HG03442 (cell line): Measurements from ENCODE around the gene SNRNP48.

Experiments used
- ATAC-seq: cut with Tn5 transposase; IDR thresholded peaks from one replicate; pipeline ENCODE4 v1.9.1; 2021; ENCODE audit warnings: mild to moderate bottlenecking, moderate library complexity; ENCODE audit not compliant: unreplicated experiment

Gene SNRNP48

DNA sequence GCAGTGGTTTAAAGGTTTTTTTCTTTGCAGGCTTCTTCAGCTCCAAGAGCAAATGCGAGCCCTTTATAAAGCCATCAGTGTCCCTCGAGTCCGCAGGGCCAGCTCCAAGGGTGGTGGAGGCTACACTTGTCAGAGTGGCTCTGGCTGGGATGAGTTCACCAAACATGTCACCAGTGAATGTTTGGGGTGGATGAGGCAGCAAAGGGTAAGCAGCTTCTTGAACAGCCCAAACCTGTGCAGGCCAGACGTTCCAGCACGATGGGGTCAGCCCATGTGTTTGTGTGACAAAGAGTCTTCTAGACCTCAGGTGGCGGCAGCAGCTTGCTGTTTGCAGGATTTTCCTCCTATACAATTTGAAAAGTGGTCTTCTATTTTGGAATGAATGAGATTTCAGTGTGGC is 30.8 kb upstream of the SNRNP48 start:
- no peak for ATAC-seq

DNA sequence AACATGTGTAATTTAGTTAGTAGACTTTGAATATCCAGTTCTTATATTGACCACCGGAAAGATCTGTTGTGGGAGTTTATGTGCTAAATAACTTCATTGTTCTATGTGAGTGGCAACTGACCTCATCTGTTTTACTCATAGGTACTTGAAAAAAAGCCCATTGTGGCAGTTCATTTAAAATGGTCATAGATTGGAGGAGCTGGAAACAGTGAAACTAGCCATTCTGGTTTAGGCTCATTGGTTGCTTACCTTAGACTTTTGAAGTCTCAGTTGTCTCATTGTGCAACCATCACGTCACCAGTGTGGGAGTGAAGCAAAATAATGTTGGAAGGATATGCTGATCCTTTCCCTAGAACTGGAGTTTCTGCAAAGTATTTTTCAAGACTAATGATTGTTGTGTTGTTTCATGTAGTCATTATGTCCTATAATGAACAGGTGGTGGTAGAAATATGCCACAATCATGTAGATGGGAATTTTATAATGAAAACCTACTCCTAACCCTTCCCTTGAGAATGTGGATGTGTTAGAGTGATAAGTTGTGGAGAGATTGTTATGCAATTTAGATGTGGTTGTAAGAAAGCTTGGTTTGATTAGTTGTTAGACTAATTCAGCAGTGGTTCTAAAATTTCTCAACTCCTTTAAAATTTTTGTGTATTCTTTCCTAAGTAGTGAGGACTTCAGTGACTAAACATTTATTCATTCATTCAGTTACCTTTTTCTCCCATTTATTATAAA is 30.2 kb upstream of the SNRNP48 start:
- no peak for ATAC-seq

DNA sequence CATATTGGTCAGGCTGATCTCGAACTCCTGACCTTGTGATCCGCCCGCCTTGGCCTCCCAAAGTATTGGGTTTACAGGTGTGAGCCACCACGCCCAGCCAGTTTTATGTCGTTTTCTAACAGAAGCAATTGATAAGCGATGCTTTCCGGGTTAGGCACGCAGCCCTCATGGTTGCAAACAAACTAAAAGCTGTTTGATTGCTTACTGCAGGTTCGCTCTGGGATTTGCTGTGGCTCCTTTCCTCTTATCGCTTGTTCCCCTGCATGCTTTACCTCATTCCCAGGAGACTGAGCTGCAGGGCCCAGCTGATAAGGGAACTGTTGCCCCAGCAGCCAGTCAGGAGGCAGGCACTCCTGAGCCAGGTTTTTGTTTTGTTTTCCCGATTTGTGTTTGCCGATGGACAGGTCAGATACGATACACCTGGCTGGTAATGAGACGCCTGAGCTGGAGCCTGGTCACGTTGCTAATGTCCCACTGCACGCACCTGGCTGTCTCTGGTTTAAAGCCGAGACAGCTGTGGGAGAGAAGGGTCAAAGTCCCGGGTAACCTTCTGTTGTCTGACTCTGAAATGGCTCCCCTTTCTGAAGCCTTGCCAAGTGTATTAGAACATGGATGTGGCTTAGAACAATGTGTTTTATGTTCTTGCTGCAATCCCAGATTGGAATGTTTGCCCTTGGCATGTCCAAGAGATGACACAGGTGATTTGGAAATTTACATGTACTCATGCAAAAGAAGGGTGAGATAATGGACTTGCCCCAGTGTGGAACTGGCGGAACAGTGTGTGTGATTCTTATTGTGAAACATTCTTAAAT is 28.6 kb upstream of the SNRNP48 start:
- no peak for ATAC-seq

DNA sequence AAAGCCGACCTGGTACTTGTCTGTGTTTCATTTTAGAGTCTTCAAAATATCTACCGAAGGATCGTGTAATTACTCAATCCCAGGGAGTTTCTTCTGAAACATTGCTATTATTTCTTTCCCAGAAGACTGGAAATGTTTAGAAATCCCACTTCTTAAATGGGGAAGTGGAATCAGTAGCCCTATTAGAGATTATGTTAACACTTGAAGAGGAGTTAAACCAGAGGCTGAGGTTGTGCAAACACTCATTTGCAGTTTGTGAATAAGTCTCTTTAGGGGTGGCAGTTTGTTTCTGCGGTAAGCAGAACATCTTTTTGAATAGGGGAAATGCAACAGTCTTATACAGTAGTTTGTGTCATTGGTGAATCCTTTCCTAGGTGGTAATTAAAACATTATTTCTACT is 27.2 kb upstream of the SNRNP48 start:
- ATAC-seq: no peak

DNA sequence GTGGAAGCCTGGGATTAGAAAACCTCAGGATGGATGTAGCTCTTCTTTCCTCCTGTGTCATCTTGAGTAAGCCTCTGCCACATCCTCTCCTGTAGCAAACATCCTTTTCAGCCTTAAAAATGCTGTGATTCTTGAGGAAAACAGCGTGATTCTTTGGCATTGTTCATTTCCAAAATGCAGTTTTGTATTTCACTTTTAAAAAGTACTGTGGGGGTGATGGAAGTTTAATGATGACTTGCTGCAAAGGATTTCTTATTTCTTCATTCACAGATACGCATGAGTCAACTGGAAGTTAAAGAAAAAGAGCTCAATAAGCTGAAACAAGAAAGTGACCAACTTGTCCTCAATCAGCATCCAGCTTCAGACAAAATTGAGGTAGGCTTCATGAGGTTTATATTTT is 23.9 kb upstream of the SNRNP48 start:
- no peak for ATAC-seq

DNA sequence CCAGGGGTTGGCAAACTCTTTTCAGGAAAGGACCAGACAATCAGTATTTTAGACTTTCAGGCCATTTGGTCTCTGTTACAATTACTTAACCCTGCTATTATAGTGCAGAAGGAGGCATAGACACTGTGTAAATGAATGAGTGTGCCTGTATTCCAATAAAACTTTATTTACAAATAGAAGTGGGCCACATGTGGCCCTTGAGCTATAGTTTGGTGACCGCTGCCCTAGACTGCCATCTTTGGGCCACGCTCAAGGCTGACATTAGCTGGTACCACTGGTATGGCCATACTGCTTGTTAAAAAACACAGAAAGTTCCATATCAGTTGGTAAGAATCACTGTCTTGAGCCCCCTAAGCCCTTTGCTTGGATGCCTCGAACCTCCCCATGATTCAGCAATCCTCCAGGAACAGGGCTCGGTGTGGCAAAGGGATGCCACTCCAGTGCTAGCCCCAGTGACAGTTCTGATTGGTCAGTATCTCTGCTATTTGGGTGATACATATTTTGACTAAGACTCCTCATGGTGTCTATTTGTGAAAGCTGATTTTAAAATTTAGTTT is 23.3 kb upstream of the SNRNP48 start:
- no peak for ATAC-seq

DNA sequence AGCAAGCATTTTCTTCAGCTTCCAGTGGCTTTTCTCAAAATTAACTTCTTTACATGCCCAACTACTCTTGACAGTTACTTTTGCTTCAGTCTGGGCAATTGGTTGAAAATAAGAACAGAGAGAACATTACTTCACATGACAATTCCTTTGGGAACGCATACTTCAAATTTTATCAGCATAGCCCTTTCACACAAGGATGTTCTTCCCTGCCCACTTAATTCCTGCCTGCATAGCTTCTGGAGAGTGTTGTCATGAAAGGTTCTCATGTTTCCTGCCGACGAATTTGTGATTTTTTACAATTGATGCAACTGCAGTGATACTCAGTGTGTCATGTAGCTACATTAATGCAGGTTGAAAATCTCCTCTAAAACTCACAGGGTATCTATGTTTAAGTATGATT is 22.0 kb upstream of the SNRNP48 start:
- ATAC-seq: no peak

DNA sequence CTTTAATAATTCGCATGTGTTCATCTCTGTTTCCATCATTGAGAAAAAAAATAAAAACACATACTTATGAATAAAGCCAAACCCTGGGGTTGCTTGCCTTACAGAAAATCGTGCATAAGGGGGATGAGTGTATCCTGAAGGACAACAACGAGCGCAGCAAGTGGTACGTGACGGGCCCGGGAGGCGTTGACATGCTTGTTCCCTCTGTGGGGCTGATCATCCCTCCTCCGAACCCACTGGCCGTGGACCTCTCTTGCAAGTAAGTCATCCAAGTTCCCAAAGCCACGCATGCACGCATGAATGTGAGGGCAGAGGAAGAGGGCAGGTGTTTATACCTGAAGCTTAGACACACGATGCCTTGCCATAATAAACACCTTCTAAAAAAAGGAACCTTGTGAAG is 20.9 kb upstream of the SNRNP48 start:
- no peak for ATAC-seq

DNA sequence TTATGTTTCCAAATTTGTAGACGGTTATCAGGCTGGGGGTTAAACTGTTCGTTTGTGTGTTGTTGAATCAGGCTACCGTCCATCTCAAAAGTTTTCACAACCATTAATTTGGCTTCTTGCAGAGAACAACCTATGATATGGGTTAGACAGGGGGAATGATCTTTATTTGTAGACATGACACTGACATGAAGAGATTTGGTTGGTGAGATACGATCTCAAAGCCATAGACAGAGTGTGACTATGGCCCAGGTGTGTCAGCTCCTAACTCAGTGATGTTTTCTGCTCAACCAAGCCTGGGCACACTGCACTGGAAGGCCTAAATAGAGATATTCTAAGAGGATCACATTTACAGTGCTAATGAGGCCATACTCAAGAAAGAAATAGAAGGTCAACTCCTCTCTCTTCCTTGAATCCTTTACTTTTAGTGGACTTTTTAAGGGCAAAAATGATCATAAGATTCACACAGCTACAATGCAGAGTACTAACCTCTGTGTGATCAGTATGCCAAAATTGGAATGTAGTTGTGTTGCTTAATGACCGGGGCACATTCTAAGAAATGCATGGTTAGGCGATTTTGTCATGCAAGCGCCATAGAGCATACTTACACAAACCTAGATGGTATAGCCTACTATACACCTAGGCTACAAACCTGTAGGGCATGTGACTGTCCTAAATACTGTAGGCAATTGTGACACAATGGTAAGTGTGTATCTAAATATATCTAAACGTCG is 17.6 kb upstream of the SNRNP48 start:
- no peak for ATAC-seq

DNA sequence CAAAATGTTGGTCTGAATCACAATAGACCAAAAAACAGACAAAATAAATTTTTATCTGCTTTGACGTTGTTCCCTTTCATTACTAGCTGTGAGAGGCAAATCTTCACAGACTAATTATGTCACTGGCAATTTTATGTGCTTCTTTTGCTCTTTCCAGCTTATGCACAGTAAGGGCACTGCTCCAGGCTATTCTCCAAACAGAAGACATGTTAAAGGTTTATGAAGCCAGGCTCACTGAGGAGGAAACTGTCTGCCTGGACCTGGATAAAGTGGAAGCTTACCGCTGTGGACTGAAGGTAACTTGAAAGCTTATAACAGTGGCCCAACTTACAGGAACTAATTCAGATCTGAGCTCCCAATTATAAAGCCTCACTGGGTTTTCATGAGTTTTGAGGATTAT is 15.5 kb upstream of the SNRNP48 start:
- ATAC-seq: no peak

DNA sequence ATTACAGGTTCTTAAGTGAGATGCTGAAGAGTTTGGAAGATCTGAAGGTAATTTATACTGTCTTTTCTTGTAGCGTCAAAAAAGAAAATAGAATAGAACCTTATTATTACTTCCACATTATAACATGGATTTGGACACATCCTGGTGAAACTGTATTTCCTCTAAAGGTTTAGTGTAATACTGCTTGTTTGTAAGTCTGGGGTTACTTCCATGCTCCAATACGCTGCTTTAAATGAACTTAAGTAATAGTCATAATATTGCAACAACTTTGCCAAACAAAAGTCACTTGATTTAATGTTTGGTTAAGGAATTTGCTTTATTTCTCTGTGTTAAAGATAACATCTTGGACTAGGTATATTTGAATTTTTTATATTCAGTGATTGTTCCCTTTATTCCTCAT is 11.5 kb upstream of the SNRNP48 start:
- no peak for ATAC-seq

DNA sequence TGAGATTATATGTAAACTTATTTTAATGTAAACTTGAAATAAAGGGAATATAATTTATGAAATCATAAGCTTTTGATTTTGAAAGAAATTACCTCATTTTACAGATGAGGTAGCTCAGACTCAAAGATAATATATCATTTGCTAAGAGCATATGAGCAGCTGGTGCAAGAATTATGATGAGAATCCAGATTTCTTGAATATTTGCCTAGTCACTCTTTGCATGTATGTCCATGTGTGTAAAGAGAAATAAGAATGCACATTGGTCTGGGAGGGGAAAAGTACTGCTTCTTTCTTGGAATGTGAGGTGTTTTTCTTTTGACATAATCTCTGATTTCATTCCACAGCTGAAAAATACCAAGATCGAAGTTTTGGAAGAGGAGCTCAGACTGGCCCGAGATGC is 11.1 kb upstream of the SNRNP48 start:
- no peak for ATAC-seq

DNA sequence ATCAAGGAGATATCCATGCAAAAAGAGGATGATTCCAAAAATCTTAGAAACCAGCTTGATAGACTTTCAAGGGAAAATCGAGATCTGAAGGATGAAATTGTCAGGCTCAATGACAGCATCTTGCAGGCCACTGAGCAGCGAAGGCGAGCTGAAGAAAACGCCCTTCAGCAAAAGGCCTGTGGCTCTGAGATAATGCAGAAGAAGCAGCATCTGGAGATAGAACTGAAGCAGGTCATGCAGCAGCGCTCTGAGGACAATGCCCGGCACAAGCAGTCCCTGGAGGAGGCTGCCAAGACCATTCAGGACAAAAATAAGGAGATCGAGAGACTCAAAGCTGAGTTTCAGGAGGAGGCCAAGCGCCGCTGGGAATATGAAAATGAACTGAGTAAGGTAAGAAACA is 10.1 kb upstream of the SNRNP48 start:
- no peak for ATAC-seq

DNA sequence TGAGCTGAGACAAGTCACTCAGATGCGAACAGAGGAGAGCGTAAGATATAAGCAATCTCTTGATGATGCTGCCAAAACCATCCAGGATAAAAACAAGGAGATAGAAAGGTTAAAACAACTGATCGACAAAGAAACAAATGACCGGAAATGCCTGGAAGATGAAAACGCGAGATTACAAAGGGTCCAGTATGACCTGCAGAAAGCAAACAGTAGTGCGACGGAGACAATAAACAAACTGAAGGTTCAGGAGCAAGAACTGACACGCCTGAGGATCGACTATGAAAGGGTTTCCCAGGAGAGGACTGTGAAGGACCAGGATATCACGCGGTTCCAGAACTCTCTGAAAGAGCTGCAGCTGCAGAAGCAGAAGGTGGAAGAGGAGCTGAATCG is 9.5 kb upstream of the SNRNP48 start:
- ATAC-seq: no peak

DNA sequence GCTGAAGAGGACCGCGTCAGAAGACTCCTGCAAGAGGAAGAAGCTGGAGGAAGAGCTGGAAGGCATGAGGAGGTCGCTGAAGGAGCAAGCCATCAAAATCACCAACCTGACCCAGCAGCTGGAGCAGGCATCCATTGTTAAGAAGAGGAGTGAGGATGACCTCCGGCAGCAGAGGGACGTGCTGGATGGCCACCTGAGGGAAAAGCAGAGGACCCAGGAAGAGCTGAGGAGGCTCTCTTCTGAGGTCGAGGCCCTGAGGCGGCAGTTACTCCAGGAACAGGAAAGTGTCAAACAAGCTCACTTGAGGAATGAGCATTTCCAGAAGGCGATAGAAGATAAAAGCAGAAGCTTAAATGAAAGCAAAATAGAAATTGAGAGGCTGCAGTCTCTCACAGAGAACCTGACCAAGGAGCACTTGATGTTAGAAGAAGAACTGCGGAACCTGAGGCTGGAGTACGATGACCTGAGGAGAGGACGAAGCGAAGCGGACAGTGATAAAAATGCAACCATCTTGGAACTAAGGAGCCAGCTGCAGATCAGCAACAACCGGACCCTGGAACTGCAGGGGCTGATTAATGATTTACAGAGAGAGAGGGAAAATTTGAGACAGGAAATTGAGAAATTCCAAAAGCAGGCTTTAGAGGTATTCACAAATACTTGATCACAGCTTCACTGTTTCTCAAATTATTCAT is 8.9 kb upstream of the SNRNP48 start:
- no peak for ATAC-seq

DNA sequence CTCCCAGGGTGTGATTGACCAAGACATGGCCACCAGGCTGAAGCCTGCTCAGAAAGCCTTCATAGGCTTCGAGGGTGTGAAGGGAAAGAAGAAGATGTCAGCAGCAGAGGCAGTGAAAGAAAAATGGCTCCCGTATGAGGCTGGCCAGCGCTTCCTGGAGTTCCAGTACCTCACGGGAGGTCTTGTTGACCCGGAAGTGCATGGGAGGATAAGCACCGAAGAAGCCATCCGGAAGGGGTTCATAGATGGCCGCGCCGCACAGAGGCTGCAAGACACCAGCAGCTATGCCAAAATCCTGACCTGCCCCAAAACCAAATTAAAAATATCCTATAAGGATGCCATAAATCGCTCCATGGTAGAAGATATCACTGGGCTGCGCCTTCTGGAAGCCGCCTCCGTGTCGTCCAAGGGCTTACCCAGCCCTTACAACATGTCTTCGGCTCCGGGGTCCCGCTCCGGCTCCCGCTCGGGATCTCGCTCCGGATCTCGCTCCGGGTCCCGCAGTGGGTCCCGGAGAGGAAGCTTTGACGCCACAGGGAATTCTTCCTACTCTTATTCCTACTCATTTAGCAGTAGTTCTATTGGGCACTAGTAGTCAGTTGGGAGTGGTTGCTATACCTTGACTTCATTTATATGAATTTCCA is 4.6 kb upstream of the SNRNP48 start:
- no peak for ATAC-seq

DNA sequence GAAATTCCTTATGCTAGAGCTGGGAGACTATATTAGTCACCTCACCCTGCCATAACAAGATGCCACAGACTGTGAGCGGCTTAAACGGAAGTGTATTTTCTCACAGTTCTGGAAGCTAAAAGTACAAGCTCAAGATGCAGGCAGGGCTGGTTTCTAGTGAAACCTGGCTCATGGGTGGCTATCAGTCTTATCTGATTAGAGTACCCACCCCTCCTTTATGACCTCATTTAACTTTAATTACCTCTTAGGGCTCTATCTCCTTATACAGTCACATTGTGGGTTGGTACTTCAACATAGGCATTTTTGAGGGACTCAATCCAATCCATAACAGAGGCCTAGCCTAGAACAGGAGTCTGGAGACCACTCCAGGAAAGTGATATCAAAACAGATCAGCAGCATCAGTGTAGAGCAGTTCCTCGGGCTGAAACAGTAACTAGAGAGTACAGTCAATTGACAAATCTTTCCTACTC is 2.3 kb upstream of the SNRNP48 start:
- ATAC-seq: no peak

DNA sequence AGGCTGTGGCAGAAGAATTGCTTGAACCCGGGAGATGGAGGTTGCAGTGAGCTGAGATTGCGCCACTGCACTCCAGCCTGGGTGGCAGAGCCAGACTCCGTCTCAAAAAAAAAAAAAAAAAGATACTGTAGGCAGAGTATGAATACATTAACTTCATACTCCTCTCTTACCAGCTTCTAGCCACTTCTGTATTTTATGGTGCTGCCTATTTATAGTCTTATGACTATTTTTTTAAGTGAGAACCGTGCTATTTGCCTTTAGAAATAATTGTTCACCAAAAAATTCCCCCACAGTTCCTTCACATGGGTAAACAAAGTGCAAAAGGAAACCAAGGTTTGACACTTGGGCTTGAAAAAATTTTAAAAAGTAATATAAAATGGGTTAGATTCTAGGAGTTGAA is 1.5 kb upstream of the SNRNP48 start:
- ATAC-seq: no peak

DNA sequence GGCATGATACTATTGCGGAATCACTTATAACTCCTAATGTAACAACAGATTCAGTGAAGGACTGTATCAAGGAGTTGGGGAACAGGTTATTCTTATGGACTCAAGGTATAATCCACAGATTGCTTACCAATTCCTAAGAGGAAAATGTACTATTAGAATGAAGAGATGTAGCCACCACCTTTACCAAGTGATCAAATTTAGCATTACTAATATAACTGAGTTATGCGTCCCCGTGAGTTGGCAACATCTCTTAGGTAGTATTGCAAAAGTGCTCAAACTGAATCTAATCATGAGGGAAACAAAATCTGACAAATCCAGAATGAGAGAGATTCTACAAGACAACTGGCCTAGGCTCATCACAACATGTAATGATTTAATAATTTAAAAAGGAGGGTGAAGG is 777 bp upstream of the SNRNP48 start:
- no peak for ATAC-seq

DNA sequence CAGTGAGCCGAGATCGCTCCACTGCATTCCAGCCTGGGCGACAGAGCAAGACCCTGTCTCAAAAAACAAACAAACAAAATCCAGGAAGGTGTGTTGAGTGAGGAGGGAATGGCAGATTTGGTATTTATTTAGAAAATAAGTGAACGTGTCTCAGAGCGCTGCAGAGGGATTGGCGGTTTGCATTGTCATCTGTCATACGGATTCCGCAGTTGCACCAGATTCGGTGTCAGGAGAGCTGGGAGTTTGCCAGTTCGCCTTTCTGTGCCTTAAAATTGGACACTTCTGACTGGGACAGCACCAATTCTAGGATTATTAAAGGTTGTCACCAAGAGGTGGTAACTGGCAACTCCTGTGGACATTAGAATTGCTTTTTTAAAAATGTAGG is 912 bp downstream of the SNRNP48 start:
- ATAC-seq: no peak
